ENCODE measurements around the gene TTK. TPM values are rescaled to one million over a fixed set of nuclear protein-coding genes. Genes with fewer than 3 reads are reported as not detected.

The TTK gene
- total RNA-seq, 1 donor from 2014 or later, result 0.25 TPM

DNA sequence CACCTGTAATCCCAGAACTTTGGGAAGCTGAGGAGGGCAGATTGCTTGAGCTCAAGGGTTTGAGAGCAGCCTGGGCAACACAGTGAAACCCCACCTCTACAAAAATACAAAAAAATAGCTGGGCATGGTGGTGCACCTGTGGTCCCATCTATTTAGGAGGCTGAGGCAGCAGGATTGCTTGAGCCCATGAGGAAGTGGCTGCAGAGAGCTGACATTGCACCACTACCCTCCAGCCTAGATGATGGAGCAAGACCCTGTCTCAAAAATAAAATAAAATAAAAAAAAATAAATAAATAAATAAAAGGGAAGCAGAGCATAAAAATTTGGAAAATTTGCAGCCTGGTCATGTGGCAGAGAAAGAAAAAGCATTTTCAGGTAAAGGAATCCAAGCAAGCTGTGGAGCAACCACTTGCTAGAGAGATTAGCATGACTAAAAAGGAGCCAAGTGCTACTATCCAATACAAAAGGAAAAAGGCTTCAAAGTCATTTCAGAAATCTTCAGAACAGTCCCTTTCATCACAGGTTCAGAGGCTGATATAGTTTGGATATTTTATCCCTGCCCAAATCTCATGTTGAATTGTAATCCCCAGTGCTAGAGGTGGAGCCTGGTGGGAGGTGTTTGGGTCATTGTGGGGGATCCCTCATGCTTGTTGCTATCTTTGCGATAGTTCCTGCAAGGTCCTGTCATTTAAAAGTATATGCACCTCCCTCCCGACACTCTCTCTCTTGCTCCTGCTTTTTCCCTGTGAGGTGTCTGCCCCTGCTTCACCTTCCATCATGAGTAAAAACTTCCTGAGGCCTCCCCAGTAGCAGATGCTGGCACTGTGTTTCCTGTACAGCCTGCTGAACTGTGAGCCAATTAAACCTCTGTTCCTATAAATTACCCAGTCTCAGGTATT lies 11.2 kb upstream of the TTK start:
- H3K36me3 ChIP-seq, result no peaks in the 10 kb centered on the region
- intact Hi-C loops (cut with micrococcal nuclease), result no loop called here
- DNase-seq, result no peak
- H3K4me1 ChIP-seq, result no peaks in the 10 kb centered on the region
- no peak for TF ChIP-seq CTCF (IDR thresholded peaks at IDR 0.05; ENCODE audit: borderline replicate concordance)
- peaks cover 5% of the 10 kb centered on the region for H3K9me3 ChIP-seq (replicated peaks)
- no peak overlapping the region for H3K27ac ChIP-seq (replicated peaks)
- no peak overlapping the region for H3K4me3 ChIP-seq
- H3K27me3 ChIP-seq (ENCODE audit: low read depth), result no peaks in the 10 kb centered on the region

DNA sequence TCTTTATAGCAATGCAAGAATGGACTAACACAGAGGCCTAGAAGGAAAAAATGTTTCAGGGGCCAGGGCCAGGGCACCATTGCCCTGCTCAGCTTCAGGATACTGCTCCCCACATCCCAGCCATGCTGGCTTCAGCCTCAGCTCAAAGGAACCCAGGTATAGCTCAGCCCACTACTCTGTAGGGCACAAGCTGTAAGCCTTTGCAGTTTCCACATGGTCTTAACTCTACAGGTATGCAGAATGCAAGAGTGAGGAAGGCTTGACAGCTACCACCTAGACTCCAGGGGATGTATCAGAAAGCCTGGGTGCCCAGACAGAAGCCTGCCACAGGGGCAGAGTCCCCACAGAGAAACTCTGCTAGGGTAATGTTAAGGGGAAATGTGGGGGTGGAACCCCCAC lies 10.5 kb upstream of the TTK start:
- Histone ChIP-seq H3K4me1 (no peaks in the 10 kb centered on the region), H3K4me3 (no peak overlapping the region), H3K9me3 (replicated peaks) (peaks cover 5% of the 10 kb centered on the region), H3K27me3 (ENCODE audit: low read depth) (no peaks in the 10 kb centered on the region), H3K27ac (replicated peaks) (no peak overlapping the region), H3K36me3 (no peaks in the 10 kb centered on the region)
- intact Hi-C loops (cut with micrococcal nuclease), result no loop called here
- TF ChIP-seq CTCF (IDR thresholded peaks at IDR 0.05; ENCODE audit: borderline replicate concordance), result no peak
- DNase-seq, result no peak

GRCh38 chr6:79997728-79998127 lies 6.7 kb upstream of the TTK start:
- no peak for TF ChIP-seq CTCF (IDR thresholded peaks at IDR 0.05; ENCODE audit: borderline replicate concordance)
- H3K36me3 ChIP-seq, result no peaks in the 10 kb centered on the region
- no peaks in the 10 kb centered on the region for H3K4me1 ChIP-seq
- no peak for DNase-seq
- no peaks in the 10 kb centered on the region for H3K27me3 ChIP-seq (ENCODE audit: low read depth)
- no peak overlapping the region for H3K27ac ChIP-seq (replicated peaks)
- no peak overlapping the region for H3K4me3 ChIP-seq
- H3K9me3 ChIP-seq (replicated peaks), result no peaks in the 10 kb centered on the region
- intact Hi-C loops (cut with micrococcal nuclease), result no loop called here

GRCh38 chr6:80001337-80001736 lies 3.1 kb upstream of the TTK start:
- Histone ChIP-seq H3K4me1 (peaks cover 18% of the 10 kb centered on the region), H3K27ac (replicated peaks) (no peak overlapping the region), H3K27me3 (ENCODE audit: low read depth) (no peaks in the 10 kb centered on the region), H3K36me3 (no peaks in the 10 kb centered on the region), H3K9me3 (replicated peaks) (no peaks in the 10 kb centered on the region), H3K4me3 (no peak overlapping the region)
- DNase-seq, result no peak
- intact Hi-C loops (cut with micrococcal nuclease), result no loop called here
- no peak for TF ChIP-seq CTCF (IDR thresholded peaks at IDR 0.05; ENCODE audit: borderline replicate concordance)

GRCh38 chr6:80003826-80004172 lies 650 bp upstream of the TTK start:
- Histone ChIP-seq H3K27me3 (ENCODE audit: low read depth) (no peaks in the 10 kb centered on the region), H3K4me1 (peaks cover 18% of the 10 kb centered on the region), H3K27ac (replicated peaks) (peak overlapping the region; percentile 86), H3K4me3 (peak overlapping the region; percentile 76), H3K36me3 (no peaks in the 10 kb centered on the region), H3K9me3 (replicated peaks) (no peaks in the 10 kb centered on the region)
- no peak for DNase-seq
- intact Hi-C loops (cut with micrococcal nuclease), result no loop called here
- no peak for TF ChIP-seq CTCF (IDR thresholded peaks at IDR 0.05; ENCODE audit: borderline replicate concordance)
